ENCODE data around the gene CCL7.

- TF ChIP-seq GABPA (IDR thresholded peaks at IDR 0.05; ENCODE audit: low read depth) (no peak), CTCF (IDR thresholded peaks at IDR 0.05; ENCODE audit: insufficient read depth, low read length) (no peak), POLR2AphosphoS5 (IDR thresholded peaks at IDR 0.05; ENCODE audit: low read depth) (no peak)
- TF ChIP-seq, protein P1, sequence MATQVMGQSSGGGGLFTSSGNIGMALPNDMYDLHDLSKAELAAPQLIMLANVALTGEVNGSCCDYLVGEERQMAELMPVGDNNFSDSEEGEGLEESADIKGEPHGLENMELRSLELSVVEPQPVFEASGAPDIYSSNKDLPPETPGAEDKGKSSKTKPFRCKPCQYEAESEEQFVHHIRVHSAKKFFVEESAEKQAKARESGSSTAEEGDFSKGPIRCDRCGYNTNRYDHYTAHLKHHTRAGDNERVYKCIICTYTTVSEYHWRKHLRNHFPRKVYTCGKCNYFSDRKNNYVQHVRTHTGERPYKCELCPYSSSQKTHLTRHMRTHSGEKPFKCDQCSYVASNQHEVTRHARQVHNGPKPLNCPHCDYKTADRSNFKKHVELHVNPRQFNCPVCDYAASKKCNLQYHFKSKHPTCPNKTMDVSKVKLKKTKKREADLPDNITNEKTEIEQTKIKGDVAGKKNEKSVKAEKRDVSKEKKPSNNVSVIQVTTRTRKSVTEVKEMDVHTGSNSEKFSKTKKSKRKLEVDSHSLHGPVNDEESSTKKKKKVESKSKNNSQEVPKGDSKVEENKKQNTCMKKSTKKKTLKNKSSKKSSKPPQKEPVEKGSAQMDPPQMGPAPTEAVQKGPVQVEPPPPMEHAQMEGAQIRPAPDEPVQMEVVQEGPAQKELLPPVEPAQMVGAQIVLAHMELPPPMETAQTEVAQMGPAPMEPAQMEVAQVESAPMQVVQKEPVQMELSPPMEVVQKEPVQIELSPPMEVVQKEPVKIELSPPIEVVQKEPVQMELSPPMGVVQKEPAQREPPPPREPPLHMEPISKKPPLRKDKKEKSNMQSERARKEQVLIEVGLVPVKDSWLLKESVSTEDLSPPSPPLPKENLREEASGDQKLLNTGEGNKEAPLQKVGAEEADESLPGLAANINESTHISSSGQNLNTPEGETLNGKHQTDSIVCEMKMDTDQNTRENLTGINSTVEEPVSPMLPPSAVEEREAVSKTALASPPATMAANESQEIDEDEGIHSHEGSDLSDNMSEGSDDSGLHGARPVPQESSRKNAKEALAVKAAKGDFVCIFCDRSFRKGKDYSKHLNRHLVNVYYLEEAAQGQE (IDR thresholded peaks at IDR 0.05; ENCODE audit: insufficient replicate concordance, low read depth): no peak
These were observed 49.1 kb upstream of the CCL7 start for GRCh38 chr17:34220752-34221395.

Data from HL-60 (cell line).